ENCODE results near the gene GALNT18. TPM values are rescaled to one million over a fixed set of nuclear protein-coding genes. Genes with fewer than 3 reads are reported as not detected.

Gene GALNT18
- total RNA-seq, 2 donors from 2014 or later, result 7.3 to 10.9 TPM

- H3K9me3 Mint-ChIP-seq, result no peaks in the 10 kb centered on the region
- no peaks in the 10 kb centered on the region for H3K36me3 Mint-ChIP-seq (ENCODE audit: low read depth)
- H3K27ac Mint-ChIP-seq, result no peak overlapping the region
- H3K4me1 Mint-ChIP-seq, result no peaks in the 10 kb centered on the region
- no peak for ATAC-seq (replicated peaks)
- H3K27me3 Mint-ChIP-seq, result no peaks in the 10 kb centered on the region
- no peak overlapping the region for H3K4me3 Mint-ChIP-seq
These were observed 272.5 kb downstream of the GALNT18 start for GRCh38 chr11:11349106-11349825.

- no peaks in the 10 kb centered on the region for H3K36me3 Mint-ChIP-seq (ENCODE audit: low read depth)
- H3K9me3 Mint-ChIP-seq, result no peaks in the 10 kb centered on the region
- ATAC-seq (replicated peaks), result no peak
- no peak overlapping the region for H3K4me3 Mint-ChIP-seq
- no peak overlapping the region for H3K27ac Mint-ChIP-seq
- no peaks in the 10 kb centered on the region for H3K27me3 Mint-ChIP-seq
- no peaks in the 10 kb centered on the region for H3K4me1 Mint-ChIP-seq
These were observed 273.5 kb downstream of the GALNT18 start for GRCh38 chr11:11348303-11348702.

- Mint-ChIP-seq H3K4me3 (no peak overlapping the region), H3K36me3 (ENCODE audit: low read depth) (no peaks in the 10 kb centered on the region), H3K4me1 (no peaks in the 10 kb centered on the region), H3K27me3 (no peaks in the 10 kb centered on the region), H3K27ac (no peak overlapping the region), H3K9me3 (no peaks in the 10 kb centered on the region)
- ATAC-seq (replicated peaks), result no peak
These were observed 274.2 kb downstream of the GALNT18 start for GRCh38 chr11:11347592-11347991.

GRCh38 chr11:11346303-11346702 lies 275.5 kb downstream of the GALNT18 start:
- Mint-ChIP-seq H3K27me3 (no peaks in the 10 kb centered on the region), H3K4me3 (no peak overlapping the region)

GRCh38 chr11:11345099-11345498 lies 276.7 kb downstream of the GALNT18 start:
- Mint-ChIP-seq H3K9me3 (no peaks in the 10 kb centered on the region), H3K27me3 (no peaks in the 10 kb centered on the region), H3K4me3 (no peak overlapping the region), H3K36me3 (ENCODE audit: low read depth) (no peaks in the 10 kb centered on the region), H3K4me1 (no peaks in the 10 kb centered on the region), H3K27ac (no peak overlapping the region)
- no peak for ATAC-seq (replicated peaks)

More at GRCh38 chr11:11346303-11346702, 275.5 kb downstream of the GALNT18 start:
- no peaks in the 10 kb centered on the region for H3K4me1 Mint-ChIP-seq
- no peaks in the 10 kb centered on the region for H3K36me3 Mint-ChIP-seq (ENCODE audit: low read depth)
- no peak overlapping the region for H3K27ac Mint-ChIP-seq
- no peaks in the 10 kb centered on the region for H3K9me3 Mint-ChIP-seq
- ATAC-seq (replicated peaks), result no peak

GRCh38 chr11:11344045-11344444 lies 277.8 kb downstream of the GALNT18 start:
- no peak overlapping the region for H3K27ac Mint-ChIP-seq
- no peaks in the 10 kb centered on the region for H3K9me3 Mint-ChIP-seq
- H3K36me3 Mint-ChIP-seq (ENCODE audit: low read depth), result no peaks in the 10 kb centered on the region
- no peaks in the 10 kb centered on the region for H3K27me3 Mint-ChIP-seq
- no peak overlapping the region for H3K4me3 Mint-ChIP-seq
- no peaks in the 10 kb centered on the region for H3K4me1 Mint-ChIP-seq
- peak; percentile 35 for ATAC-seq (replicated peaks)

GRCh38 chr11:11338304-11338703 lies 283.5 kb downstream of the GALNT18 start:
- no peaks in the 10 kb centered on the region for H3K36me3 Mint-ChIP-seq (ENCODE audit: low read depth)
- no peak for ATAC-seq (replicated peaks)
- no peak overlapping the region for H3K27ac Mint-ChIP-seq
- H3K9me3 Mint-ChIP-seq, result no peaks in the 10 kb centered on the region
- peaks cover 12% of the 10 kb centered on the region for H3K27me3 Mint-ChIP-seq
- H3K4me3 Mint-ChIP-seq, result no peak overlapping the region
- H3K4me1 Mint-ChIP-seq, result no peaks in the 10 kb centered on the region

GRCh38 chr11:11336664-11337063 lies 285.1 kb downstream of the GALNT18 start:
- Mint-ChIP-seq H3K36me3 (ENCODE audit: low read depth) (no peaks in the 10 kb centered on the region), H3K4me1 (no peaks in the 10 kb centered on the region), H3K9me3 (no peaks in the 10 kb centered on the region), H3K4me3 (no peak overlapping the region), H3K27ac (no peak overlapping the region), H3K27me3 (peaks cover 12% of the 10 kb centered on the region)
- ATAC-seq (replicated peaks), result no peak

GRCh38 chr11:11335043-11335442 lies 286.8 kb downstream of the GALNT18 start:
- Mint-ChIP-seq H3K36me3 (ENCODE audit: low read depth) (no peaks in the 10 kb centered on the region), H3K9me3 (no peaks in the 10 kb centered on the region), H3K27ac (no peak overlapping the region), H3K27me3 (peaks cover 12% of the 10 kb centered on the region), H3K4me1 (no peaks in the 10 kb centered on the region), H3K4me3 (no peak overlapping the region)
- no peak for ATAC-seq (replicated peaks)

GRCh38 chr11:11334607-11335006 lies 287.2 kb downstream of the GALNT18 start:
- H3K9me3 Mint-ChIP-seq, result no peaks in the 10 kb centered on the region
- peaks cover 12% of the 10 kb centered on the region for H3K27me3 Mint-ChIP-seq
- no peak for ATAC-seq (replicated peaks)
- no peaks in the 10 kb centered on the region for H3K36me3 Mint-ChIP-seq (ENCODE audit: low read depth)
- H3K4me1 Mint-ChIP-seq, result no peaks in the 10 kb centered on the region
- H3K27ac Mint-ChIP-seq, result no peak overlapping the region
- no peak overlapping the region for H3K4me3 Mint-ChIP-seq

GRCh38 chr11:11332141-11332710 lies 289.6 kb downstream of the GALNT18 start:
- H3K4me1 Mint-ChIP-seq, result no peaks in the 10 kb centered on the region
- no peak overlapping the region for H3K27ac Mint-ChIP-seq
- no peak for ATAC-seq (replicated peaks)
- no peaks in the 10 kb centered on the region for H3K27me3 Mint-ChIP-seq
- no peak overlapping the region for H3K4me3 Mint-ChIP-seq
- no peaks in the 10 kb centered on the region for H3K36me3 Mint-ChIP-seq (ENCODE audit: low read depth)
- no peaks in the 10 kb centered on the region for H3K9me3 Mint-ChIP-seq

- Mint-ChIP-seq H3K4me3 (no peak overlapping the region), H3K27ac (no peak overlapping the region), H3K27me3 (peaks cover 2% of the 10 kb centered on the region), H3K4me1 (no peaks in the 10 kb centered on the region), H3K9me3 (no peaks in the 10 kb centered on the region), H3K36me3 (ENCODE audit: low read depth) (no peaks in the 10 kb centered on the region)
- ATAC-seq (replicated peaks), result no peak
These were observed 292.6 kb downstream of the GALNT18 start for GRCh38 chr11:11329062-11329806.

GRCh38 chr11:11324090-11324489 lies 297.7 kb downstream of the GALNT18 start:
- no peak for ATAC-seq (replicated peaks)
- H3K27me3 Mint-ChIP-seq, result peaks cover 2% of the 10 kb centered on the region
- no peaks in the 10 kb centered on the region for H3K36me3 Mint-ChIP-seq (ENCODE audit: low read depth)

GRCh38 chr11:11322101-11322500 lies 299.7 kb downstream of the GALNT18 start:
- no peaks in the 10 kb centered on the region for H3K9me3 Mint-ChIP-seq
- peaks cover 2% of the 10 kb centered on the region for H3K27me3 Mint-ChIP-seq
- ATAC-seq (replicated peaks), result no peak
- H3K4me1 Mint-ChIP-seq, result no peaks in the 10 kb centered on the region
- no peaks in the 10 kb centered on the region for H3K36me3 Mint-ChIP-seq (ENCODE audit: low read depth)
- no peak overlapping the region for H3K4me3 Mint-ChIP-seq
- H3K27ac Mint-ChIP-seq, result no peak overlapping the region

More at GRCh38 chr11:11324090-11324489, 297.7 kb downstream of the GALNT18 start:
- Mint-ChIP-seq H3K4me3 (no peak overlapping the region), H3K4me1 (no peaks in the 10 kb centered on the region), H3K9me3 (no peaks in the 10 kb centered on the region), H3K27ac (no peak overlapping the region)

- no peaks in the 10 kb centered on the region for H3K4me1 Mint-ChIP-seq
- H3K36me3 Mint-ChIP-seq (ENCODE audit: low read depth), result no peaks in the 10 kb centered on the region
- no peaks in the 10 kb centered on the region for H3K9me3 Mint-ChIP-seq
- peaks cover 2% of the 10 kb centered on the region for H3K27me3 Mint-ChIP-seq
- no peak for ATAC-seq (replicated peaks)
- H3K27ac Mint-ChIP-seq, result no peak overlapping the region
- no peak overlapping the region for H3K4me3 Mint-ChIP-seq
These were observed 301.0 kb downstream of the GALNT18 start for GRCh38 chr11:11320825-11321224.
